ENCODE measurements around the gene ZFP62.
A peak's percentile ranks its signal among the peaks of the same experiment; 100 is the strongest.
"Not testable (repeated sequence)": the region's sequence is repeated elsewhere in the genome, so short reads cannot be mapped to it uniquely, and the experiment has no call there.

The ZFP62 gene

GRCh38 chr5:180828756-180829531, 32.1 kb downstream of the ZFP62 start:
- DNase-seq = not testable (repeated sequence)

- not testable (repeated sequence) for DNase-seq
Measured at GRCh38 chr5:180827374-180827773, 33.7 kb downstream of the ZFP62 start.

DNA sequence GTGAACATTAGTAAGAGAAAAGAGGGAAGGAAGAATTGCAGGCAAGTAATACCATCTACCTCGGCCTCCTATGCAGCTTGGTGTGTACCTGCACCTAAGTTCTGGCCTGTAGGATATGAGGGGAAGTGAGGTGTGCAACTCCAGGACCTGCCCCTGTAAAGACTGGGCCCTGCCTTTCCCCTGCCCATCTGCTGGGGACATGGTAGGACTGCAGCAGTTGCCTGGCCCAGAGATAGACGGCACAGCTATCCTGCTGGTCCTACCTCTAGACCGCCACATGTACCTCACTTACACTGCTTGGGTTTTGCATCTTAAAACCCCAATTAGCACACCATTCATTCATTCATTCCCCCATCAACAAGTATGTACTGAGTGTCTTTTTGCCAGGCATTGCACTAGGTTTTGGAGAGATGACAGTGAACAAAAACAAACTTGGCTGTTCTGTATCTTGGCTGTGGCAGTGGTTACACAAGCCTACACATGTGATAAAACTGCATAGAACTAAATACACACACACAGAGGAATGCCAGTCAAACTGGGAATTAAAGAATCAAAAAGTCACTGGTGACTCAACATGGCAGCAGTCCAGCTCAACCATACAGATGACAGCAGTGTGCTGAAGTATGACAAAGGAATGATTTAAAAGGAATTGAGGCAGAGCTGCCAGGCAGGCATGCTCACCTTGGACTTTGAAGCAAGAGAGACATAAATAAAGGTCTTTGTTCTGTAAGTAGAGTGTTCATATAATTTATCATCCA, 35.1 kb downstream of the ZFP62 start:
- DNase-seq = no peak

DNA sequence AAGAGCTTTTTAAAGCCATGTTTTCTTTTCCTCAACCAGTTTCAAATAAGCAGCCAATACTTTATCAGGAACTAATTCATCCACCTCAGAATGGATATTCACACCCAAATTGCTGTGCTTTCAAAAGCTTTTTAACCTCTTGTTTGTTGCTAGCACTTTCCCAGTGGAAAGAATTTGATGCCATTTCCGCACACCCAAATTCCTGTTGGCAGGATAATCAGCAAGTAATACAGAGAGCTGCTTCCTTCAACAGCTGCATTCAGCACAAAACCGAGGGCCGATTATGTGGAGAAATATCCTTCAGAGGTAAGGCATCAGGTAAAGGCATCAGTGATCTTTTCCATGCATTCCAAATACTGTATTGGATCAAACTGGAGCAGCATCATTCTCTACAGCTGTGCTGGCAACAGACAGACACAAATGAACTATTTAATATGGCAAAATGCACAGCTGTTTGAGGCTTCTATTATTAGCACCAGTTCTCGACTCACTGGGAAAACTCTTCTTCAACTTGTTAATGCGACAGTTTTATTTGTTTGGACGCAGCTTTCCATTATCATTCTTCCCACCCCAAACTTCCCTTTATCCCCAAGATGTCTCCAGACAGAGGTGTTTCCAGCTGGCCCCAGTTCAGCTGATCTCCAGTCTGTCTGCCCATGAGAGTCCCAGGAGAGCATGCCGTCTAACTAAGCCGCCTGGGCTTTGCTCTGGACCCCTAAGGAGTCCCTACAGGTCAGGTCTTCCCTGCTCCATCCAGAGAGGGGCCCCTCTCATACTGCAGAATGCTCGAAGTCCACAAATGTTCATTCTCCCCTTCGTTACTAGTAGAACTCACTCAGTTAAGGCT, 36.2 kb downstream of the ZFP62 start:
- no peak for DNase-seq

- DNase-seq = no peak
Measured at GRCh38 chr5:180823940-180824629, 37.0 kb downstream of the ZFP62 start.

DNA sequence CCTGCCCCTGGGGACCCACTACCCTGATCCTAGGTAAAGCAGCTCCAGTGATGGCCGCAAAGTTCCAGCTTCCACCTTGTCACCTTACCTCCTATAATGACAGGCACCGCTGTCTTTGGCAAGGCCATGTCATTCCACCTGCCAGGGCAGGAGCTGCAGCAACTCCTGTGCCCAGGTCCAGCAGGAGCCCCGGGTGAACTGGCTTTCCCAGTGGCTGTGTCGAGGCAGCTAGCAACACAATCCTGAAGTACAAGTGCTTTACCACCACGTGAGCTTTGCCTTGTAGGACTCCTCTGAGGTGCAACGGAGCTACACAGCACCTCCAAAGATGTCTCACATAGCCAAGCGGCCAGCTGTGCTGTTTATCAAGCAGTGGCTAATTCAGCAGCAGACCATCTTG, 37.7 kb downstream of the ZFP62 start:
- DNase-seq = no peak

GRCh38 chr5:180821538-180821937, 39.5 kb downstream of the ZFP62 start:
- no peak for DNase-seq

DNA sequence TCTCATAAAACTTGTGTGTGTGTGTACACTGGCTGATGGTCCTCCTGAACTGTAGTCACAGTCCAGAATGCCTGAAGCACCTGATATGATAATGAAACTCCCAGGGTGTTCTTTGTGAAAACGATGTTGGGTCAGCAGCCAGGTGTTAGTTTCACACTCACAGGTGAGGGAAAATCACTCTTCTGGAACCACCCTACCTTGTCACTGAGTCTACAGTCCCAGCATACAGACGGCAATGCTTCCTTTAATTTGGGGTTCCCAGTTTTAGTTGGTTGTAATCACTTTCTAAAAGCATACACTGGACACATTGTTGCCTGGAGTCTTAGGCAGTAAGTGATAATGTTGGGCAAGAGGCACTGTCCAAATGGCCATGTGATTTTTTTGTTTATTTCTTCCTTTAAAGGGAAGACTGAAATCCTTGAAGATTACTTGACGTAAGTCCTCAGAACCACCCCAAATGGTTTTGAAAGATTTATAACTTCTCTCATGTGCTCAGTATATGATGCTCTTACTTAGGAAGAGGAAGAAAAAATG, 40.2 kb downstream of the ZFP62 start:
- DNase-seq = no peak

- DNase-seq = no peak
Measured at GRCh38 chr5:180818677-180819341, 42.3 kb downstream of the ZFP62 start.

DNA sequence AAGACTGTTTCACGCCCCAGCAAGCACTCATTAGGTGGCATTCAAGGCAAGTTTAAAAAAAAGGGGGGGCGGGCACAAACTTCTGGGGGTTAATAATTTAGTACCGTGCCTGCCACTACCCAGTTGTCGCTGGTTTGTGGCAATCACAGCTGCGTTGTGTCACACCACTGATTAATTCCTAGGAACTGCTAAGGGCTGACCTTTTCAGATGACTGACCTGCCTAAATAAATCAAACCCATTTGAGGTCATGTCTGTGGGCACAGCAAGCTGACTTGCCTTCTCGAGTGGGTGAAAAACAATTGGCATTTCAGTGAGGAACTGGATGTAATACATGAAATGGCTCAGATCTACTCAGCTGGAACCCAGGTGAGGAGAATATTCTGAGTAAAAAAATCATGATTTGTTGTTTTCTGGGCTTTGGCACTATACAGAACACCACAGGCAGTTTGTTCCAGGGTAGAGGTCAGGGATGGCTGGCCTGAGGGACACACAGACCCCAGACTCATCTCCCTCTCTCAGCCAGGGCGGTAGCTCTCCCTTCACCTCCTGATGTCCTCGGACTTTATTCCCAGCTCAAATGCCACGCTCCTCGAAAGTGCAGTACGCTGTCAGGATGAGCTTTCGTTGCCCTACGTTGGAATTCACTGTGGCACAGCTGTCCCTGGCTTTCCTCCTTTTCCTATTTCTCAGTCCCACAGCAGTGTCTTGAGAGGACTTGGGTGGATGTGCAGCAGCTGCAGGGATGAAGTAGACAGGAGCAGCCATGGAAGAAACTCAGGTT, 43.0 kb downstream of the ZFP62 start:
- no peak for DNase-seq

DNA sequence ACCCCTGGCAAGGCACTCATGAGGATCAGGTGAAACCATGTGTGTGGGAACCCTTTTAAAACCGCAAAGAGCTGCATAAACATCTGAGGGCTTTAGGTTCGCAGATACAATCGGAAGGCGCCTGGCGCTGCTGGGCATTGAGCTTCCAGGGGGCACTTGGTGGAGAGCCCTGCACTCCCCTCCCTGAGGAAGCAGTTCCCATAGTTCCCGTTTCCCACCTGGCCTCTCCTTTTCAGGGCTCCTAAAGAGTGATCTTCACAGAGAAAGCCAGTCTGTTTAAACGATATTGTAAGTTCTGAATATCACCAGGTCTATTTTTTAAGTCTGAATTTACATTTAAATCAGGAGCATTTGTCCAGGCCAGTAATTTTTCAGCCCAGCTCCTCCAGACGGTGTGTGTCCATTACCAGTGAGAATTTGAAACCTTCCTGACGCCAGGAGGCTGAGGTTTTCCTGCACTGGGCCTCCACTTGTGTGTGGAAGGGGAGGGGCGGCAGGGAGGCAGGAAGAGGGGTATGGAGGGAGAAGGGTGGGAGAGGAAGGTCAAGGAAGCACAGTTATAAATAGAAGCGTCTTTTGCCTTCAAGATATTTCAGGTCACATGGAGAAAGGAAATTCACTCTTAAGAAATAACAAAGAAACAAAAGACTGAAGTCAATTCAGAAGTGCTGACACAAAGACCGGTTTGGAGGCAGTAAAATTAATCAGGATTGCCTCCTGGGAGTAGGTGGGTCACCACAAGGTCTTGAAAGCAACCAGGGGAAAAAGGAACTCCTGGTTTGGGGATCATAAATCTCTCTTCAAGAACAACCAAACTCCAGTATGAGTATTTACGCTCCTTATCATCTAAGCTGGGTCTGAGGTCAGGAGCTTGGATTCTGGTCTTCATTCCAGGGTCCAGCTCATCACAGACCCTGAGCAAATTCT, 44.2 kb downstream of the ZFP62 start:
- no peak for DNase-seq

DNA sequence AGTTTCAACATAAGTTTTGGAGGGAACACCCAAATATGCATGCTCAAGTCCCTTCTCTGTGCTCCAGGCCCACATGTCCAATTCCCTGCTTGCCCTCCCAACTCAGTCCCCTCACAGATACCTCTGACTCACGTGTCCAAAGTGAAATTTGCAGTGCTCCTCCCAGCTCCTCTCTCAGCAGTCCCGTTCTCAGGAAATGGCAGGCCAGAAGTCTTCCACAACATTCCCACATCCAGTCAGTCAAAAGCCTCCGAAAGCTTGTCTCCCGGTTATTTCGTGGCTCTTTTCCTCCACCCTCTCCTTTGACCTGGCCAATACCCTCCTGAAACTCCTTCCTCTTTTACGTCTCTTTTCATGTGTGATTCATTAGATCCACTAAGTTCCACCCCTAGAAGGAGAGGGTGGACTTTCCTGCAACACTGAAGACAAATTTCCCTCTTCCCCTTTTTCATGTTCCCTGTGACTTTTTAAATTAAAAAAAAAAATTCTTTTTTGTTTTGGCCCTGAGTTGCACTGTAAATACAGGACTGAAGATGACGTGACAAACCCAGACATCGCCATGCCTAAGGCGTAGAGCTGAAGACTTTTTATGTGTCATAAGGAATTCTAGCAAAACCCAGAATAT, 45.7 kb downstream of the ZFP62 start:
- no peak for DNase-seq

DNA sequence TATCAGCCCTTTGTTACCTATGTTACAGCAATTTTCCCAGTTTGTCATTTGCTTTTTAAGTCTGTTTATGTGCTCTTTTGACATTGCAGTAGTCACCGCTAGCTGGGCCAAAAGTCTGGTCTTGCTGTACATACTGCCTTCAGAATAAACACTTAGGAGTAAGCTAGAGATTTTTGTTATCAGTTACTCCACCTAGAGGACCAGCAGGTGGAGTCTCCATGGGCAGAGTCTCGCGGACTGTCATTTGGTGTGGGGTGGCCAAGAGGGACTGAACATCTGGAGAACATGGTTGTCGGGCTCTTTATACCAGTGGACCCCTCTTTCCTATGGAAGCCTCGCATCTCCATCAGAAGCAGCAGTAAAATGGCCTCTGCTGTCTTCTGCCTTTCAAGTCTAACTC, 47.7 kb downstream of the ZFP62 start:
- no peak for DNase-seq

- no peak for DNase-seq
Measured at GRCh38 chr5:180811623-180812124, 49.4 kb downstream of the ZFP62 start.

DNA sequence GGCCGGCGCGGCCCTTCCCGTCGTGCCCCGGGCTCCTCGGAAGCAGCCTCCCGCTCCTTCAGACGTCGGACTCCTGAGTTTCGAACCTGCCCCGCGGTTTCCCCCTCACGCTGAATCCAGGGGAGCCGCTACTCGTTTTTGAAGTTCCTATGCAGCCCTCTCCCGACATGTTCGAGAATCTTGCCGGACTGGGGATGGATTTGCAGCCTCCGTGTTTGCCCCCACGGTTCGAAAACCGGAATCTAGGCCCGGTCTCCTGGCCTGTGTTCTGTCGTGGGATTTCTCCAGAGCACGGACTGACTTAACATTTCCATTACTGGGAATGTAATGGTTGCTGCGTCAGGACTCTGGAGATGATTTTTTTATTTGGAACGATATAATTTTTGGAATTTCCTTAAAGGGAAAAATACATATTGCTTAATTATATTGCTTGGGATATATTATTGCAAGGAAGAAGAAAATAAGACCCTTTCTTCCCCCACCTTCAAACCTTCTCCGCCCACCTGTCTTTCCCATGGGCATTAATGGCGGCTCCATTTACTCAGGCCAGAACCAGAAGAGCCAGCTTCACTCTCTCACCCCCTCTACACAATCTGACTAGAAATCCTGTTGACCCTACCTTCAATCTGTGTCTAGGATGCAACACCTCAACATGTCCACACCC, 50.0 kb downstream of the ZFP62 start:
- no peak for DNase-seq

DNA sequence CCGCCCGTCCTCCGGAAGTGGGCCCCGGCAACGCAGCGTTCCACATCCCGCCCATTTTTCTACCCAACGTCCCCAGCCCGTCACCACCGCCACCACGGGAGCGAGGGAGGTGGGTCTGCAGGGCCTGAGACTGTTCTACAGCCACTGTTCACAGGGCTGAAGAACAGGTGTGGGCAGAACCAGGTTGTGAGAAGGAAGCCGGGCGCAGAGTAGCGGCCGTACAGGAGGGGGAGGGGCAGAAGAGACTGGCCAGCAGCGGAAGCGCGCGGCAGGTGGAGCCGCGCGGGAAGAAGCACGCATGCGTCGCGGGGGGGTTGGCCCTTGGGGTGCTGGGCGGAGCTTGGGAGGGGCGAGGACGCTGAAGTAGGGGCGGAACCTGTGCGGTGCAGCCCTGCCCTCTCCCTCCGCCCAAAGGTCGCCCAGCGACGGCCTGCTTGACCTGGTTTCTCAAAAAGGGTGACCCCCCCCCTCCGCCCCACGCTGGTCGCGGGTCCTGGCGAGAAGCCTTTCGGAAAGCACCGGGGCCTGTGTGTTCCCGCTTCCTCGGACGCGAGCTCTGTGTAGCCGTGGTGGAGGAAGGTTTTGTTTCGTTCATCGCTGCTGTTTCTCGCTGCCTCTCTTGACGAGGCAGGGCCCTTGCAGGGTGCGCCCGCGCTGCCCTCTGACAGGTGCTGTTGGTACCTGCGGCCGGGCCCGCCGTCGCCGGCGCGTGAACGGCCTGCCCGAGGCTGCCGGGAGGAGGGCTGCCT, 50.7 kb downstream of the ZFP62 start:
- peak; percentile 71 for DNase-seq

- peak; percentile 77 for DNase-seq
Measured at GRCh38 chr5:180809403-180810209, 51.5 kb downstream of the ZFP62 start.

Measured in DMS 273 treated with DMSO at 0.1 percent for 48 hours (cell line).